ENCODE data around the gene CAMKK1.

Gene CAMKK1

DNA sequence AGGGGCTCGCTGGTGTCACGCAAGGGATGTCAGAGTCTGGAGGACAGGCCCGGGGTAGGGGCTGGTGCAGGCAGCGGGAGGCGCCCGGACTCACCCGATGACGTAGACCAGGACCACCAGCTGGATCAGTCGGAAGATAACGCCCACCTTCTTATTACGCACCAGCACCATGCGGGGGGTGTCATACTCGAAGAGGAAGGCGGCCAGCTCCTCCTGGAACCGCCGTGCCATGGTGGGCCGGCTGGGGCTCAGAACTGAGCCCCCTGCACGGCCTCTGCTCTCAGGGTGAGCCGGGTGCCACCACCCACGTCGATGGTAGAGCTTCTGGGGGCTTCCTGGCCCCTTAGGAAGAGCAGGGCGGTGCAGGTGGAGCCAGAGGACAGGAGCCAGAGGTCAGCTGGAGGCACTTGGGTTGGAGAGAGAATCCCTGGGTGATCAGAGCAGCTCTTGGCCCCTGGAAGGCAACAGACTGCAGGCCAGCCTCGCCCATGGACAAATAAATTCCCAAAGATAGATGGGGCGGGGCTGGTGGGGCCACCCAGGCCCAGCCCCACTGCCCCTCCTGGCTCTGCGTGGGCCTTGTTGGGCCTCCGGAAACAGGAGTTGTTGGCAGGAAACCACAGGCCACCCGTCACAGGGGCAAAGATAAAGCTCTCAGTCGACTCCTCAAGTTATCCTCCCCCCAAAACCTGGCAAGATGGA lies 23.3 kb upstream of the CAMKK1 start, which contains the start of gene P2RX1:
Gene P2RX1, minus strand, starts transcription at position 471 of the 702 bp plus-strand sequence. Its CDS starts 240 bp downstream, at position 231.
- Histone ChIP-seq H3K9ac (ENCODE audit: insufficient read length, low read depth) (no peak within 1 kb of the TSS), H3K4me3 (ENCODE audit: insufficient read length, low read depth) (no peak within 1 kb of the TSS)

DNA sequence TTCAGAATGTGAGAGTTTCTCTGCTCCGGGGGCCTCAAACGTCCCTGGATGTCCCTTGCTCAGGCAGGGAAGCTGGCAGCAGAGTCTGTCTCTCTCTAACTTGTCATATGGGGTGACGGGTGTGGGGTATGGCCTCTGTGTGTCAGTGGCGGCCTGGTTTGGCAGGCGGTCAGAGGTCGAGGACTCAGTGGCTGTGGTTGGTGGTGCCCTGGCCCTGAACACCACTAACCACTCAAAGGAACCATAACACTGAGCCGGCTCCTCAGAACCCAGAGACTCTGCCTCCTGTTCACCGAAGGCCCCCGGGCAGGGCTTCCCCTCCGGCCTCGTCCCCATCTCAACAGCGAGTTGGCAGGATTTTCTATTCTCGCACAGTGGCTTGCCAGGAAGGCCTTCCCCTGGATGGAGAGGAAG lies 22.7 kb upstream of the CAMKK1 start:
- TF ChIP-seq ZNF274 (IDR thresholded peaks at IDR 0.05; ENCODE audit: low read depth, low read length) (no peak), SUZ12 (IDR thresholded peaks at IDR 0.05; ENCODE audit: extremely low read depth, insufficient read depth, insufficient read length) (no peak), YY1 (IDR thresholded peaks at IDR 0.05; ENCODE audit: insufficient read depth, insufficient read length) (no peak)
- DNase-seq (ENCODE audit: low read depth, low spot score) = no peak
- no peaks in the 10 kb centered on the region for H3K36me3 ChIP-seq (ENCODE audit: insufficient read depth, insufficient read length, low read length)
- H3K9ac ChIP-seq (ENCODE audit: insufficient read length, low read depth) = no peak overlapping the region
- H3K4me1 ChIP-seq (ENCODE audit: insufficient read depth, insufficient read length) = no peaks in the 10 kb centered on the region
- H3K9me3 ChIP-seq (ENCODE audit: insufficient read depth, low read length) = no peaks in the 10 kb centered on the region
- no peak overlapping the region for H3K4me3 ChIP-seq (ENCODE audit: insufficient read length, low read depth)
- peaks cover 2% of the 10 kb centered on the region for H3K27me3 ChIP-seq (ENCODE audit: insufficient read depth, insufficient read length)

More for the DNA sequence above, 23.3 kb upstream of the CAMKK1 start, which contains the start of gene P2RX1:
- Histone ChIP-seq H3K36me3 (ENCODE audit: insufficient read depth, insufficient read length, low read length) (no peaks in the 10 kb centered on the region), H3K9me3 (ENCODE audit: insufficient read depth, low read length) (no peaks in the 10 kb centered on the region), H3K27me3 (ENCODE audit: insufficient read depth, insufficient read length) (peaks cover 2% of the 10 kb centered on the region), H3K4me1 (ENCODE audit: insufficient read depth, insufficient read length) (no peaks in the 10 kb centered on the region)
- TF ChIP-seq SUZ12 (IDR thresholded peaks at IDR 0.05; ENCODE audit: extremely low read depth, insufficient read depth, insufficient read length) = no peak
- no peak for TF ChIP-seq YY1 (IDR thresholded peaks at IDR 0.05; ENCODE audit: insufficient read depth, insufficient read length)
- no peak for TF ChIP-seq ZNF274 (IDR thresholded peaks at IDR 0.05; ENCODE audit: low read depth, low read length)
- no peak for DNase-seq (ENCODE audit: low read depth, low spot score)

DNA sequence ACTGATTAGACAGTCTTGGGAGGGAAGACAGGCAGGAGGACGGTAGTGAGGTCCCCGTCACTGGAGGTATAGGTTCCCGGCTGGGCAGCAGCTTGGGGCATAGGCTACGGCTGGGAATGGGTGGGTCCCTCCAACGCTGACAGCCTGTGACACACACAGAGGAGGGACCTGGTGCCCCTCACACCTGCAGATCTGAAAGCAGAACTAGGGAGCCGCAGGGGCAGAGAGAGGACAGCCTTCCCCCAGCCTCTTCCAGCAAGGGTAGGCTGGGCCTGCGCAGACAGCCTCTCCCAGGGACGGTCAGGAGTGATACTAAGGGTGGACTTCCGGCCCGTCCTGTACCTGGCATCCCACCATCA lies 21.4 kb upstream of the CAMKK1 start:
- Histone ChIP-seq H3K9me3 (ENCODE audit: insufficient read depth, low read length) (no peaks in the 10 kb centered on the region), H3K27me3 (ENCODE audit: insufficient read depth, insufficient read length) (peaks cover 2% of the 10 kb centered on the region), H3K4me1 (ENCODE audit: insufficient read depth, insufficient read length) (no peaks in the 10 kb centered on the region), H3K36me3 (ENCODE audit: insufficient read depth, insufficient read length, low read length) (no peaks in the 10 kb centered on the region), H3K4me3 (ENCODE audit: insufficient read length, low read depth) (no peak overlapping the region), H3K9ac (ENCODE audit: insufficient read length, low read depth) (peak overlapping the region; percentile 2)
- TF ChIP-seq ZNF274 (IDR thresholded peaks at IDR 0.05; ENCODE audit: low read depth, low read length) (no peak), YY1 (IDR thresholded peaks at IDR 0.05; ENCODE audit: insufficient read depth, insufficient read length) (no peak), SUZ12 (IDR thresholded peaks at IDR 0.05; ENCODE audit: extremely low read depth, insufficient read depth, insufficient read length) (no peak)
- DNase-seq (ENCODE audit: low read depth, low spot score) = no peak

- no peak overlapping the region for H3K4me3 ChIP-seq (ENCODE audit: insufficient read length, low read depth)
Measured at GRCh38 chr17:3913531-3914311, 20.9 kb upstream of the CAMKK1 start.

GRCh38 chr17:3912827-3913226 lies 20.0 kb upstream of the CAMKK1 start:
- DNase-seq (ENCODE audit: low read depth, low spot score) = no peak
- Histone ChIP-seq H3K9ac (ENCODE audit: insufficient read length, low read depth) (no peak overlapping the region), H3K4me3 (ENCODE audit: insufficient read length, low read depth) (no peak overlapping the region), H3K27me3 (ENCODE audit: insufficient read depth, insufficient read length) (peaks cover 2% of the 10 kb centered on the region), H3K9me3 (ENCODE audit: insufficient read depth, low read length) (no peaks in the 10 kb centered on the region), H3K36me3 (ENCODE audit: insufficient read depth, insufficient read length, low read length) (no peaks in the 10 kb centered on the region), H3K4me1 (ENCODE audit: insufficient read depth, insufficient read length) (peaks cover under 1% of the 10 kb centered on the region)
- no peak for TF ChIP-seq SUZ12 (IDR thresholded peaks at IDR 0.05; ENCODE audit: extremely low read depth, insufficient read depth, insufficient read length)
- TF ChIP-seq ZNF274 (IDR thresholded peaks at IDR 0.05; ENCODE audit: low read depth, low read length) = no peak
- TF ChIP-seq YY1 (IDR thresholded peaks at IDR 0.05; ENCODE audit: insufficient read depth, insufficient read length) = no peak

More at GRCh38 chr17:3913531-3914311, 20.9 kb upstream of the CAMKK1 start:
- TF ChIP-seq YY1 (IDR thresholded peaks at IDR 0.05; ENCODE audit: insufficient read depth, insufficient read length) = no peak
- TF ChIP-seq ZNF274 (IDR thresholded peaks at IDR 0.05; ENCODE audit: low read depth, low read length) = no peak
- TF ChIP-seq SUZ12 (IDR thresholded peaks at IDR 0.05; ENCODE audit: extremely low read depth, insufficient read depth, insufficient read length) = no peak
- Histone ChIP-seq H3K9me3 (ENCODE audit: insufficient read depth, low read length) (no peaks in the 10 kb centered on the region), H3K9ac (ENCODE audit: insufficient read length, low read depth) (peak overlapping the region; percentile 2), H3K36me3 (ENCODE audit: insufficient read depth, insufficient read length, low read length) (no peaks in the 10 kb centered on the region), H3K27me3 (ENCODE audit: insufficient read depth, insufficient read length) (peaks cover 2% of the 10 kb centered on the region), H3K4me1 (ENCODE audit: insufficient read depth, insufficient read length) (no peaks in the 10 kb centered on the region)
- DNase-seq (ENCODE audit: low read depth, low spot score) = peak; percentile 33

GRCh38 chr17:3911271-3912053 lies 18.6 kb upstream of the CAMKK1 start:
- no peak overlapping the region for H3K9ac ChIP-seq (ENCODE audit: insufficient read length, low read depth)
- TF ChIP-seq SUZ12 (IDR thresholded peaks at IDR 0.05; ENCODE audit: extremely low read depth, insufficient read depth, insufficient read length) (no peak), YY1 (IDR thresholded peaks at IDR 0.05; ENCODE audit: insufficient read depth, insufficient read length) (no peak)
- H3K9me3 ChIP-seq (ENCODE audit: insufficient read depth, low read length) = no peaks in the 10 kb centered on the region
- H3K4me1 ChIP-seq (ENCODE audit: insufficient read depth, insufficient read length) = peaks cover 5% of the 10 kb centered on the region
- H3K4me3 ChIP-seq (ENCODE audit: insufficient read length, low read depth) = no peak overlapping the region
- peaks cover 2% of the 10 kb centered on the region for H3K27me3 ChIP-seq (ENCODE audit: insufficient read depth, insufficient read length)
- DNase-seq (ENCODE audit: low read depth, low spot score) = no peak
- no peaks in the 10 kb centered on the region for H3K36me3 ChIP-seq (ENCODE audit: insufficient read depth, insufficient read length, low read length)

Measured in NT2/D1 (cell line).